ENCODE measurements around the gene ING5. TPM values are rescaled to one million over a fixed set of nuclear protein-coding genes. Genes with fewer than 3 reads are reported as not detected.

ING5 gene
- total RNA-seq, 1 experiment from 2014 or later, result 45.9 TPM

GRCh38 chr2:241690202-241690717 is 11.6 kb upstream of the ING5 start (continued):
- TF ChIP-seq TCF7L2 (IDR thresholded peaks at IDR 0.05; ENCODE audit: borderline replicate concordance, extremely low read depth, insufficient read depth, insufficient read length) (no peak), SP1 (IDR thresholded peaks at IDR 0.05; ENCODE audit: low read depth) (no peak), YY1 (IDR thresholded peaks at IDR 0.05; ENCODE audit: extremely low read depth, insufficient replicate concordance, low read depth, low read length) (no peak), SRF (IDR thresholded peaks at IDR 0.05; ENCODE audit: low read depth) (no peak), EZH2phosphoT487 (IDR thresholded peaks at IDR 0.05; ENCODE audit: borderline replicate concordance) (no peak)

GRCh38 chr2:241692448-241692847 is 9.4 kb upstream of the ING5 start:
- no peak overlapping the region for H3K27ac ChIP-seq (ENCODE audit: low read depth, low read length)
- H3K9ac ChIP-seq (ENCODE audit: low read length), result no peak overlapping the region
- H3K36me3 ChIP-seq (ENCODE audit: control insufficient read depth in 1 of 2, insufficient read depth in 2 of 2, low read length in 2 of 2), result peaks cover 5 to 16% of the 10 kb centered on the region in 2 experiments; a peak in 3 of 4 replicates
- BruUV-seq (replicated peaks), result no TSS peak
- no peaks in the 10 kb centered on the region for H4K20me1 ChIP-seq (ENCODE audit: insufficient read depth)
- DNase-seq (ENCODE audit: low read depth, low spot score) (no peak), ATAC-seq (no peak)
- H3K27me3 ChIP-seq (ENCODE audit: insufficient read depth, low read length), result no peaks in the 10 kb centered on the region
- peaks cover 28% of the 10 kb centered on the region for H3K79me2 ChIP-seq (ENCODE audit: insufficient read depth, low read length)
- H3K4me2 ChIP-seq (ENCODE audit: low read length), result no peak overlapping the region
- H3K9me2 ChIP-seq (ENCODE audit: insufficient read depth), result no peaks in the 10 kb centered on the region
- peaks cover 14 to 29% of the 10 kb centered on the region in 2 experiments for H3K4me1 ChIP-seq (ENCODE audit: control insufficient read depth in 1 of 2, insufficient read depth in 2 of 2, low read length in 2 of 2)
- TF ChIP-seq POLR2AphosphoS5 (IDR thresholded peaks at IDR 0.05; ENCODE audit: low read depth, low read length) (no peak), SIN3A (IDR thresholded peaks at IDR 0.05; ENCODE audit: low read depth) (no peak), REST (IDR thresholded peaks at IDR 0.05; ENCODE audit: low read depth) (no peak), EZH2phosphoT487 (IDR thresholded peaks at IDR 0.05; ENCODE audit: borderline replicate concordance) (no peak)
- H3K4me3 ChIP-seq (replicated peaks in 1 of 2; ENCODE audit: low read depth in 1 of 2, low read length in 2 of 2), result no peak overlapping the region
- no peaks in the 10 kb centered on the region for H3K9me3 ChIP-seq (ENCODE audit: control insufficient read depth in 1 of 2, insufficient read depth in 1 of 2, low read depth in 1 of 2, low read length in 2 of 2)
- RAD21 ChIA-PET (ENCODE audit: low non-redundant PET in 1 of 2, low total read pairs in 2 of 2, uncharacterized antibody in 2 of 2, unreplicated experiment in 2 of 2), result no interaction called here
- intact Hi-C loops (cut with micrococcal nuclease), result no loop called here
- CTCF ChIA-PET, result no interaction called here
- no peak overlapping the region for H2AFZ ChIP-seq (ENCODE audit: low read depth, low read length, poor library complexity, severe bottlenecking)
- POLR2A ChIA-PET, result no interaction called here
